HG03520 (cell line): ENCODE results near the gene S100P.

Experiments used
- ATAC-seq: cut with Tn5 transposase; IDR thresholded peaks from one replicate; pipeline ENCODE4 v1.9.1; 2021; ENCODE audit warnings: mild to moderate bottlenecking, moderate library complexity; ENCODE audit not compliant: unreplicated experiment

The S100P gene

GRCh38 chr4:6695660-6696610 is 2.3 kb downstream of the S100P start:
- no peak for ATAC-seq

- no peak for ATAC-seq
Observed at GRCh38 chr4:6696611-6697010, 2.9 kb downstream of the S100P start.

GRCh38 chr4:6697131-6697530 is 3.5 kb downstream of the S100P start:
- no peak for ATAC-seq

GRCh38 chr4:6699388-6699787 is 5.7 kb downstream of the S100P start:
- ATAC-seq: no peak

- no peak for ATAC-seq
Observed at GRCh38 chr4:6699903-6700302, 6.2 kb downstream of the S100P start.

- ATAC-seq: no peak
Observed at GRCh38 chr4:6701371-6701770, 7.7 kb downstream of the S100P start.

GRCh38 chr4:6702761-6703160 is 9.1 kb downstream of the S100P start:
- ATAC-seq: no peak

GRCh38 chr4:6703786-6704185 is 10.1 kb downstream of the S100P start:
- no peak for ATAC-seq

- no peak for ATAC-seq
Observed at GRCh38 chr4:6705646-6706045, 12.0 kb downstream of the S100P start.

- ATAC-seq: no peak
Observed at GRCh38 chr4:6706173-6706572, 12.5 kb downstream of the S100P start.

GRCh38 chr4:6709230-6710114 is 15.8 kb downstream of the S100P start, which contains the start of gene MRFAP1L1:
TSS of gene MRFAP1L1 (minus strand) at chr4:6709865. CDS start at chr4:6709629, 236 bp downstream.
- peak; percentile 66 for ATAC-seq

- ATAC-seq: no peak
Observed at GRCh38 chr4:6710282-6710681, 16.6 kb downstream of the S100P start.

GRCh38 chr4:6710996-6711395 is 17.3 kb downstream of the S100P start:
- ATAC-seq: no peak

GRCh38 chr4:6714954-6715353 is 21.3 kb downstream of the S100P start:
- ATAC-seq: no peak

- no peak for ATAC-seq
Observed at GRCh38 chr4:6715704-6716017, 22.0 kb downstream of the S100P start.

- peak; percentile 79 for ATAC-seq
Observed at GRCh38 chr4:6716018-6716911, 22.6 kb downstream of the S100P start, which contains the start of gene BLOC1S4. TSS of gene BLOC1S4 (plus strand) at chr4:6716174. CDS start at chr4:6716210, 36 bp downstream.

- no peak for ATAC-seq
Observed at GRCh38 chr4:6716958-6717655, 23.4 kb downstream of the S100P start.

GRCh38 chr4:6718932-6719610 is 25.4 kb downstream of the S100P start:
- ATAC-seq: no peak

- ATAC-seq: no peak
Observed at GRCh38 chr4:6719611-6720179, 26.0 kb downstream of the S100P start.
